IMR-90 (cell line): ENCODE measurements around the gene POLR2E. TPM values are rescaled to one million over a fixed set of nuclear protein-coding genes. Genes with fewer than 3 reads are reported as not detected.

ENCODE experiments used
- ATAC-seq: fragments of 200-7000 bp; cut with Tn5 transposase; 2 replicates; pipeline ENCODE4 v1.9.1; 2020; ENCODE audit warnings: low read depth, mild to moderate bottlenecking, moderate library complexity
- BruUV-seq: library from RNA; stranded (reverse); fragments of 400-500 nt; replicated peaks from 2 replicates; lab custom pipeline; 2021; lab: Mats Ljungman, UMichigan
- CTCF ChIA-PET: fragments of 300-600 bp; formaldehyde crosslinking; extraction: SDS; loops from one replicate; lab custom pipeline; 2021; ENCODE audit warnings: antibody characterized with exemption; lab: Yijun Ruan, JAX
- POLR2A ChIA-PET: fragments of 300-600 bp; sonication (Branson Sonifier 250); formaldehyde crosslinking; loops from one replicate; lab custom pipeline; 2022; ENCODE audit warnings: antibody characterized with exemption; ENCODE audit not compliant: unreplicated experiment; lab: Charles Lee
- DNase-seq: peaks from one replicate; pipeline ENCODE4 v3.0.0; 2013
- H2AFZ ChIP-seq: replicated peaks from 2 replicates; pipeline ENCODE3; 2013; ENCODE audit warnings: low read length, mild to moderate bottlenecking; ENCODE audit not compliant: poor library complexity
- H2AK5ac ChIP-seq: 2 replicates; pipeline ENCODE4 v1.6.1; 2013; ENCODE audit warnings: low read depth, low read length, inconsistent platforms
- H2AK9ac ChIP-seq: replicated peaks from 2 replicates; pipeline ENCODE3; 2013; ENCODE audit warnings: mild to moderate bottlenecking, low read depth, low read length, moderate library complexity; ENCODE audit not compliant: poor library complexity
- H2BK120ac ChIP-seq: 2 replicates; pipeline ENCODE4 v1.6.1; 2013; ENCODE audit warnings: low read depth, low read length, inconsistent platforms
- H2BK15ac ChIP-seq: 3 replicates; pipeline ENCODE4 v1.6.1; 2013; ENCODE audit warnings: low read depth, low read length, inconsistent platforms
- H2BK20ac ChIP-seq: 2 replicates; pipeline ENCODE4 v1.6.1; 2013; ENCODE audit warnings: low read depth, mild to moderate bottlenecking, inconsistent platforms, low read length, moderate library complexity
- H2BK5ac ChIP-seq: 2 replicates; pipeline ENCODE4 v1.6.1; 2013; ENCODE audit warnings: mild to moderate bottlenecking, low read depth, low read length, inconsistent platforms; ENCODE audit not compliant: poor library complexity, severe bottlenecking
- H3K14ac ChIP-seq: replicated peaks from 2 replicates; pipeline ENCODE4 v1.6.1; 2013; ENCODE audit warnings: low read depth, low read length, inconsistent platforms
- H3K18ac ChIP-seq: 2 replicates; pipeline ENCODE4 v1.6.1; 2013; ENCODE audit warnings: low read depth, low read length, control low read depth
- H3K23ac ChIP-seq: 2 replicates; pipeline ENCODE4 v1.6.1; 2013; ENCODE audit warnings: low read depth, low read length, inconsistent platforms
- H3K27ac ChIP-seq: 2 replicates; pipeline ENCODE4 v1.5.1; 2013; ENCODE audit warnings: mild to moderate bottlenecking, control low read depth, low read length; ENCODE audit not compliant: insufficient read depth
- H3K27me3 ChIP-seq: 2 replicates; pipeline ENCODE4 v1.6.1; 2013; ENCODE audit warnings: low read length; ENCODE audit not compliant: control insufficient read depth, insufficient read depth
- H3K36me3 ChIP-seq: 2 replicates; pipeline ENCODE4 v1.6.1; 2013; ENCODE audit warnings: low read length, mixed read lengths; ENCODE audit not compliant: control insufficient read depth, insufficient read depth
- H3K4ac ChIP-seq: 2 replicates; pipeline ENCODE4 v1.6.1; 2013; ENCODE audit warnings: low read depth, low read length, inconsistent platforms
- H3K4me1 ChIP-seq: 2 replicates; pipeline ENCODE4 v1.6.1; 2013; ENCODE audit warnings: low read length, mixed read lengths; ENCODE audit not compliant: control insufficient read depth, insufficient read depth
- H3K4me2 ChIP-seq: 2 replicates; pipeline ENCODE4 v1.6.1; 2013; ENCODE audit warnings: low read depth, mild to moderate bottlenecking, control low read depth, low read length, moderate library complexity
- H3K4me3 ChIP-seq: 2 replicates; pipeline ENCODE4 v1.5.1; 2013; ENCODE audit warnings: low read depth, mild to moderate bottlenecking, control low read depth, low read length, moderate library complexity; ENCODE audit not compliant: insufficient read depth
- H3K56ac ChIP-seq: 2 replicates; pipeline ENCODE4 v1.6.1; 2013; ENCODE audit warnings: low read length, inconsistent platforms; ENCODE audit not compliant: insufficient read depth; ENCODE audit errors: extremely low read depth
- H3K79me1 ChIP-seq, 2 experiments: 2 replicates each; pipeline ENCODE4 v1.6.1; 2013; ENCODE audit warnings: low read length in 2 of 2, inconsistent platforms in 1 of 2, low read depth in 1 of 2
- H3K9ac ChIP-seq: 2 replicates; pipeline ENCODE4 v1.6.1; 2013; ENCODE audit warnings: low read depth, low read length, control low read depth
- H3K9me1 ChIP-seq: 2 replicates; pipeline ENCODE4 v1.6.1; 2013; ENCODE audit warnings: low read length, inconsistent platforms; ENCODE audit not compliant: insufficient read depth
- H3K9me3 ChIP-seq: 2 replicates; pipeline ENCODE4 v1.6.1; 2013; ENCODE audit warnings: low read length; ENCODE audit not compliant: control insufficient read depth, insufficient read depth
- H4K20me1 ChIP-seq: 2 replicates; pipeline ENCODE4 v1.6.1; 2013; ENCODE audit warnings: low read length, inconsistent platforms; ENCODE audit not compliant: insufficient read depth
- H4K5ac ChIP-seq: 2 replicates; pipeline ENCODE4 v1.6.1; 2013; ENCODE audit warnings: mild to moderate bottlenecking, low read depth, low read length, control low read depth
- H4K8ac ChIP-seq, 2 experiments: 2 replicates each; pipeline ENCODE4 v1.6.1; 2013; ENCODE audit warnings: low read depth in 2 of 2, low read length in 2 of 2, control low read depth in 1 of 2, inconsistent platforms in 1 of 2
- H4K91ac ChIP-seq: 2 replicates; pipeline ENCODE4 v1.6.1; 2013; ENCODE audit warnings: low read depth, low read length, inconsistent platforms; ENCODE audit not compliant: insufficient read depth
- CEBPB ChIP-seq: IDR thresholded peaks from 2 replicates; pipeline ENCODE4 v1.6.1; 2012; ENCODE audit warnings: low read depth, low read length, improper control_type of control experiment
- ELK1 ChIP-seq: fragments of 150-350 bp; IDR thresholded peaks from 2 replicates; pipeline ENCODE4 v1.6.1; 2016; ENCODE audit warnings: low read depth, mild to moderate bottlenecking, low read length, moderate library complexity, borderline replicate concordance
- RCOR1 ChIP-seq: IDR thresholded peaks from 2 replicates; pipeline ENCODE4 v1.6.1; 2012; ENCODE audit warnings: mild to moderate bottlenecking, low read length, improper control_type of control experiment; ENCODE audit not compliant: insufficient replicate concordance
- WGBS, 2 experiments: methylation state at CpG; one replicate each; pipeline versions ENCODE4 v1.1.5 to v1.1.7; 2013; ENCODE audit warnings: missing lambda C conversion rate in 2 of 2; ENCODE audit not compliant: insufficient read length in 1 of 2; ENCODE audit errors: extremely low coverage in 2 of 2; 5-methylcytosine and 5-hydroxymethylcytosine counted together
- dilution Hi-C: fragments of 300-500 bp; cut with HindIII; formaldehyde crosslinking; loops from one replicate; pipeline ENCODE4 v1.14.3; 2018; ENCODE audit warnings: low sequenced_read_pairs; ENCODE audit not compliant: unreplicated experiment
- in situ Hi-C: fragments of 300-500 bp; cut with MboI; formaldehyde crosslinking; loops from 3 replicates; pipeline ENCODE4 v1.14.3; 2019; ENCODE audit warnings: low sequenced_read_pairs, inconsistent platforms, mixed read lengths
- intact Hi-C: fragments of 100-400 bp; cut with micrococcal nuclease; formaldehyde crosslinking; loops from 2 replicates; pipeline ENCODE4 v1.10.0; 2022
- polyA plus RNA-seq, 3 experiments: library from polyadenylated mRNA; depleted of rRNA; stranded (reverse); fragments of >200 nt; gene quantifications; 2 replicates each; pipeline ENCODE4 v1.2.3, GENCODE V29; 2012; ENCODE audit warnings: low replicate concordance in 1 of 3
- total RNA-seq: library from RNA; depleted of rRNA; stranded (reverse); fragments of >200 nt; gene quantifications from 2 replicates; pipeline ENCODE4 v1.2.3, GENCODE V29; 2012

Gene POLR2E
- total and polyA plus RNA-seq, 2 of the 4 experiments (the other 2 are of a cell fraction): 294 to 391 TPM

- intact Hi-C loops: loop anchor here (5.0 kb wide), 1 partner anchor 41 kb away; the partner anchor contains the start of gene SBNO2
- Histone ChIP-seq H2BK20ac (no peak overlapping the region; the same call in 1 of the 2 replicates), H2AFZ (peak overlapping the region; percentile 85), H3K4me2 (peak overlapping the region; percentile 70), H3K9ac (peak overlapping the region; percentile 74), H3K4me1 (peaks cover 27% of the 10 kb centered on the region), H2BK5ac (peak overlapping the region; percentile 83), H2AK5ac (peak overlapping the region; percentile 81), H3K4me3 (peak overlapping the region; percentile 61), H3K4ac (peak overlapping the region; percentile 93), H4K20me1 (peaks cover 40% of the 10 kb centered on the region), H2BK15ac (no peak overlapping the region), H3K18ac (peak overlapping the region; percentile 6), H3K23ac (peak overlapping the region; percentile 93), H4K8ac (peak overlapping the region; percentile 59 to 76), H3K9me3 (no peaks in the 10 kb centered on the region), H3K79me1 (peaks cover 24 to 81% of the 10 kb centered on the region in 2 experiments; a peak in 3 of 4 replicates), H2AK9ac (peak overlapping the region; percentile 99), H3K56ac (peak overlapping the region; percentile 70), H4K91ac (peak overlapping the region; percentile 72), H3K9me1 (peaks cover 12% of the 10 kb centered on the region), H4K5ac (peak overlapping the region; percentile 27), H3K36me3 (peaks cover 40% of the 10 kb centered on the region), H3K27me3 (no peaks in the 10 kb centered on the region), H3K27ac (peak overlapping the region; percentile 95), H3K14ac (peak overlapping the region; percentile 93), H2BK120ac (peak overlapping the region; percentile 86)
- BruUV-seq: no TSS peak
- DNase-seq: no peak
- TF ChIP-seq RCOR1 (no peak), CEBPB (no peak), ELK1 (no peak)
- POLR2A ChIA-PET: no interaction called here
- WGBS, 2 experiments: 34% methylated on average over 5 of the region's 22 CpGs; no CpG with 5 or more reads in 1 of the 2 experiments
- dilution Hi-C loops: no loop called here
- in situ Hi-C loops: no loop called here
- CTCF ChIA-PET: interaction anchor here (0.5 to 2.0 kb wide), 3 partner anchors 18 to 63 kb away, joined by 3 to 10 read pairs (median 3); no protein-coding TSS in a partner anchor
- peak; percentile 25 for ATAC-seq
Observed at GRCh38 chr19:1130771-1131717, 35.9 kb upstream of the POLR2E start.
